K562 (cell line): ENCODE measurements around the gene TTLL11. TPM values are rescaled to one million over a fixed set of nuclear protein-coding genes. Genes with fewer than 3 reads are reported as not detected.
A peak's percentile ranks its signal among the peaks of the same experiment; 100 is the strongest.

Experiments
- ATAC-seq: fragments of 200-7000 bp; cut with Tn5 transposase; 3 replicates; pipeline ENCODE4 v1.9.1; 2020; ENCODE audit warnings: moderate library complexity
- BruUV-seq: library from RNA; stranded (reverse); fragments of 400-500 nt; replicated peaks from 2 replicates; lab custom pipeline; 2021; lab: Mats Ljungman, UMichigan
- CTCF ChIA-PET: fragments of 300-600 bp; formaldehyde crosslinking; extraction: SDS; loops from one replicate; lab custom pipeline; 2021; ENCODE audit warnings: low intra/inter-chr PET ratio; lab: Yijun Ruan, JAX
- POLR2A ChIA-PET: fragments of 300-600, 350-650 bp; sonication (Branson Sonifier 250); formaldehyde crosslinking; extraction: SDS; loops from one replicate; lab custom pipeline; 2021; ENCODE audit warnings: antibody characterized with exemption, inconsistent platforms; lab: Yijun Ruan, JAX
- DNase-seq, 4 experiments: peaks; one replicate each; pipeline versions ENCODE4 v3.0.0 to v3.0.0-alpha.2; 2011 to 2018; ENCODE audit warnings: low spot score in 3 of 4, mixed read lengths in 3 of 4; ENCODE audit errors: extremely low read depth in 1 of 4
- FAIRE-seq: peaks from 2 replicates; lab custom pipeline; 2011; peaks lifted over from hg19 to GRCh38; lab: Jason Lieb, UNC
- H2AFZ ChIP-seq: 2 replicates; pipeline ENCODE4 v1.6.0; 2011; ENCODE audit warnings: low read depth, low read length, control low read depth, inconsistent platforms
- H3K27ac ChIP-seq: fragments of 200-600 bp; 3 replicates; pipeline ENCODE4 v1.8.0; 2011; ENCODE audit warnings: low read depth, mild to moderate bottlenecking, control low read depth, inconsistent platforms, low read length, moderate library complexity, mixed read lengths; ENCODE audit errors: extremely low read depth
- H3K27me3 ChIP-seq, 2 experiments: fragments of 300-600 bp in 1 of 2; 2 replicates in 1 of 2; 3 replicates in 1 of 2; pipeline versions ENCODE4 v1.6.0 to v1.8.0; 2011; ENCODE audit warnings: inconsistent platforms in 2 of 2, low read length in 2 of 2, mild to moderate bottlenecking in 1 of 2, mixed read lengths in 1 of 2, moderate library complexity in 1 of 2; ENCODE audit not compliant: control insufficient read depth in 2 of 2, insufficient read depth in 2 of 2
- H3K36me3 ChIP-seq: fragments of 300-600 bp; 3 replicates; pipeline ENCODE4 v1.8.0; 2011; ENCODE audit warnings: mild to moderate bottlenecking, low read length, inconsistent platforms; ENCODE audit not compliant: control insufficient read depth, insufficient read depth
- H3K4me1 ChIP-seq, 2 experiments: fragments of 200-600 bp in 1 of 2; replicated peaks in 1 of 2; 2 replicates in 1 of 2; 3 replicates in 1 of 2; pipeline versions ENCODE4 v1.5.1 to v1.8.0; 2011; ENCODE audit warnings: inconsistent platforms in 2 of 2, low read length in 2 of 2, mild to moderate bottlenecking in 1 of 2, mixed read lengths in 1 of 2, moderate library complexity in 1 of 2; ENCODE audit not compliant: control insufficient read depth in 2 of 2, insufficient read depth in 2 of 2
- H3K4me2 ChIP-seq: 2 replicates; pipeline ENCODE4 v1.6.1; 2011; ENCODE audit warnings: low read length, control low read depth, inconsistent platforms, mixed read lengths; ENCODE audit not compliant: insufficient read depth
- H3K4me3 ChIP-seq: fragments of 200-600 bp; sonication (generic), shearing (Covaris generic); 2 replicates; pipeline ENCODE4 v1.5.1; 2016; ENCODE audit warnings: control low read depth, inconsistent platforms
- H3K79me2 ChIP-seq: fragments of 200-600 bp; 3 replicates; pipeline ENCODE4 v1.8.0; 2011; ENCODE audit warnings: low read length, inconsistent platforms; ENCODE audit not compliant: control insufficient read depth, insufficient read depth
- H3K9ac ChIP-seq, 2 experiments: 2 replicates each; pipeline versions ENCODE4 v1.6.0 to v1.6.1; 2011; ENCODE audit warnings: low read depth in 2 of 2, low read length in 2 of 2, control low read depth in 1 of 2, inconsistent platforms in 1 of 2, mild to moderate bottlenecking in 1 of 2, mixed read lengths in 1 of 2; ENCODE audit not compliant: insufficient read depth in 1 of 2
- H3K9me1 ChIP-seq: one replicate; pipeline ENCODE4 v1.6.0; 2011; ENCODE audit warnings: inconsistent platforms, mild to moderate bottlenecking, low read length, moderate library complexity; ENCODE audit not compliant: control insufficient read depth, insufficient read depth
- H3K9me3 ChIP-seq: replicated peaks from 2 replicates; pipeline ENCODE4 v1.5.1; 2011; ENCODE audit warnings: low read depth, low read length, inconsistent platforms; ENCODE audit not compliant: control insufficient read depth, insufficient read depth
- H4K20me1 ChIP-seq: replicated peaks from 2 replicates; pipeline ENCODE4 v1.6.1; 2011; ENCODE audit warnings: low read length, inconsistent platforms, mixed read lengths; ENCODE audit not compliant: control insufficient read depth, insufficient read depth
- BRD9 ChIP-seq: fragments of 450-650 bp; IDR thresholded peaks from 2 replicates; pipeline ENCODE4 v1.6.1; 2018; ENCODE audit warnings: low read depth; ENCODE audit not compliant: partially characterized antibody
- COPS2 ChIP-seq: fragments of 450-650 bp; conservative IDR thresholded peaks from 2 replicates; pipeline ENCODE4 v1.6.1; 2016; ENCODE audit warnings: mild to moderate bottlenecking, moderate library complexity
- EGR1 ChIP-seq: fragments of 450-650 bp; conservative IDR thresholded peaks from 2 replicates; pipeline ENCODE4 v1.6.1; 2017; ENCODE audit warnings: mild to moderate bottlenecking
- KDM2B ChIP-seq: fragments of 250-450 bp; sonication (Bioruptor Pico); IDR thresholded peaks from 2 replicates; pipeline ENCODE4 v1.8.0; 2021; ENCODE audit warnings: mild to moderate bottlenecking, moderate library complexity
- MTA3 ChIP-seq: fragments of 450-650 bp; formaldehyde crosslinking; IDR thresholded peaks from 2 replicates; pipeline ENCODE4 v1.6.1; 2017; ENCODE audit warnings: mild to moderate bottlenecking, borderline replicate concordance
- NFE2 ChIP-seq: IDR thresholded peaks from 2 replicates; pipeline ENCODE4 v1.6.1; 2014; ENCODE audit warnings: antibody characterized with exemption, low read depth
- NR2C2 ChIP-seq, 2 experiments: fragments of 200-800 bp in 1 of 2; sonication (Bioruptor generic) in 1 of 2; sonication (generic) in 1 of 2; formaldehyde crosslinking in 1 of 2; IDR thresholded peaks; 2 replicates each; pipeline versions ENCODE4 v1.6.1 to v1.8.0; 2016 to 2022; ENCODE audit warnings: mild to moderate bottlenecking in 1 of 2, missing compliant biosample characterization in 1 of 2, missing genetic modification characterization in 1 of 2, missing genetic modification reagents in 1 of 2
- THRB ChIP-seq: fragments of 450-650 bp; formaldehyde crosslinking; conservative IDR thresholded peaks from 2 replicates; pipeline ENCODE4 v1.4.0; 2022; ENCODE audit warnings: mild to moderate bottlenecking, missing genetic modification characterization
- TRIM24 ChIP-seq, 2 experiments: fragments of 450-650 bp; IDR thresholded peaks; 2 replicates each; pipeline ENCODE4 v1.6.1; 2016
- ZMIZ1 ChIP-seq, 2 experiments: fragments of 150-350 bp in 1 of 2; IDR thresholded peaks; 2 replicates each; pipeline ENCODE4 v1.6.1; 2012 to 2016; ENCODE audit warnings: low read depth in 2 of 2, low read length in 2 of 2, mild to moderate bottlenecking in 1 of 2, moderate library complexity in 1 of 2
- ZNF274 ChIP-seq: IDR thresholded peaks from 2 replicates; pipeline ENCODE4 v1.6.1; 2011; ENCODE audit warnings: low read depth, mild to moderate bottlenecking, low read length, moderate library complexity, borderline replicate concordance
- ZNF449 ChIP-seq: fragments of 250-450 bp; sonication (Bioruptor Pico); IDR thresholded peaks from 2 replicates; pipeline ENCODE4 v1.8.0; 2022; ENCODE audit warnings: moderate library complexity, mild to moderate bottlenecking, inconsistent platforms
- ZNF764 ChIP-seq: fragments of 250-450 bp; sonication (Bioruptor Pico); IDR thresholded peaks from 2 replicates; pipeline ENCODE4 v1.4.0; 2020; ENCODE audit warnings: low read depth, mild to moderate bottlenecking, moderate library complexity
- WGBS: fragments of 100-300 bp; shearing (Covaris generic); methylation state at CpG from one replicate; pipeline ENCODE4 v1.1.6; 2016; ENCODE audit warnings: low coverage, mixed read lengths; ENCODE audit not compliant: insufficient coverage; ENCODE audit errors: missing lambda C conversion rate; 5-methylcytosine and 5-hydroxymethylcytosine counted together
- in situ Hi-C: fragments of 300-500 bp; cut with MboI; formaldehyde crosslinking; loops from 4 replicates; pipeline ENCODE4 v1.15.0; 2018; ENCODE audit warnings: inconsistent platforms, mixed read lengths
- intact Hi-C: fragments of 100-400 bp; cut with micrococcal nuclease; formaldehyde crosslinking; loops from 2 replicates; pipeline ENCODE4 v1.14.2; 2022
- polyA plus RNA-seq, 8 experiments: library from polyadenylated mRNA; depleted of rRNA in 4 of 8; stranded (reverse) in 5 of 8; unstranded in 3 of 8; fragments of >200 nt; fragmentation: Nextera tagmentation in 2 of 8; fragmentation: Illumina TruSeq in 1 of 8; extraction: Ambion mirVana in 2 of 8; extraction: Trizol in 1 of 8; gene quantifications; 2 replicates each; pipeline versions ENCODE4 v1.2.1 to v1.2.3, GENCODE V29; 2011 to 2014; ENCODE audit warnings: inconsistent platforms in 1 of 8, missing spikeins in 1 of 8
- total RNA-seq, 7 experiments: library from RNA; depleted of rRNA in 6 of 7; stranded (reverse); fragments of >200 nt in 6 of 7; fragmentation: Illumina TruSeq in 2 of 7; extraction: Trizol in 2 of 7; gene quantifications; 2 replicates each; pipeline versions ENCODE4 v1.2.1 to v1.2.3, GENCODE V29; 2011 to 2021; ENCODE audit warnings: low replicate concordance in 1 of 7

TTLL11 gene
- total and polyA plus RNA-seq, 9 of the 15 experiments (the other 6 are each of a cell fraction or from before 2014, with no cell fraction given) = 0.83 to 4.4 (median 2.7) TPM

GRCh38 chr9:122122903-122123632 is 30.0 kb upstream of the TTLL11 start (continued):
- TF ChIP-seq ZNF764 (no peak), NFE2 (no peak), EGR1 (0 out of 2 replicates have a peak, but pooled peaks have one; percentile 30), NR2C2 (CRISPR knock-in tag; IDR thresholded peaks at IDR 0.05) (no peak), NR2C2 (tag; IDR thresholded peaks at IDR 0.05) (no peak), BRD9 (no peak)

- FAIRE-seq (no peak), ATAC-seq (no peak), DNase-seq (no peak)
- WGBS = 5% methylated on average over 6 of the region's 6 CpGs
- BruUV-seq = no TSS peak
- H3K4me2 ChIP-seq = no peak overlapping the region; the same call in 1 of the 2 replicates
- H3K9me3 ChIP-seq = no peaks in the 10 kb centered on the region
- H3K27me3 ChIP-seq = peaks cover 0 to 18% of the 10 kb centered on the region in 2 experiments; a peak in 3 of 5 replicates
- peaks cover 0 to 23% of the 10 kb centered on the region in 2 experiments; a peak in 3 of 5 replicates for H3K4me1 ChIP-seq
- no peak overlapping the region for H3K9ac ChIP-seq
- no peaks in the 10 kb centered on the region for H3K36me3 ChIP-seq
- peaks cover 15% of the 10 kb centered on the region for H4K20me1 ChIP-seq
- ChIA-PET CTCF (interaction anchor here (0.6 to 3.9 kb wide), 9 partner anchors 23 to 869 kb away, joined by 3 to 42 read pairs (median 5); no protein-coding TSS in a partner anchor), POLR2A (interaction anchor here (2.5 kb wide), 1 partner anchor 228 kb away, joined by 11 read pairs; no protein-coding TSS in a partner anchor)
- H3K9me1 ChIP-seq = no peaks in the 10 kb centered on the region
- no peaks in the 10 kb centered on the region for H3K79me2 ChIP-seq
- in situ Hi-C loops (loop anchor here (5.0 to 10.0 kb wide), 3 partner anchors 230 to 692 kb away; no protein-coding TSS in a partner anchor), intact Hi-C loops (no loop called here)
- no peak overlapping the region for H3K4me3 ChIP-seq
- H2AFZ ChIP-seq = no peak overlapping the region
- H3K27ac ChIP-seq = no peak overlapping the region
- TF ChIP-seq TRIM24 (IDR thresholded peaks at IDR 0.05) (no peak), THRB (no peak), MTA3 (no peak), ZMIZ1 (IDR thresholded peaks at IDR 0.05; ENCODE audit: low read depth in 2 of 2, low read length in 2 of 2) (no peak), COPS2 (no peak), KDM2B (CRISPR knock-in tag) (no peak), ZNF274 (no peak), NR2C2 (CRISPR knock-in tag; IDR thresholded peaks at IDR 0.05) (no peak), NR2C2 (tag; IDR thresholded peaks at IDR 0.05) (no peak), ZNF449 (CRISPR knock-in tag) (no peak)
These were observed 29.4 kb upstream of the TTLL11 start for GRCh38 chr9:122122468-122122867.
